Esophagus squamous epithelium (tissue), 4 donors: ENCODE data around the gene ITGB3.

Experiments used
- POLR2A ChIP-seq, 4 donors: fragments of 450-650 bp; IDR thresholded peaks; one replicate each; pipeline ENCODE4 v1.6.1; 2017; ENCODE audit warnings: antibody characterized with exemption in 4 of 4, mild to moderate bottlenecking in 4 of 4, moderate library complexity in 3 of 4
- TF ChIP-seq, protein P1 (sequence below), 6 experiments: fragments of 450-650 bp in 4 of 6; fragments of 200-600 bp in 2 of 6; sonication (generic) in 2 of 6; IDR thresholded peaks; one replicate each; pipeline ENCODE4 v1.5.1; 2016 to 2019; ENCODE audit warnings: antibody characterized with exemption in 6 of 6, mild to moderate bottlenecking in 4 of 6, moderate library complexity in 4 of 6

DNA sequence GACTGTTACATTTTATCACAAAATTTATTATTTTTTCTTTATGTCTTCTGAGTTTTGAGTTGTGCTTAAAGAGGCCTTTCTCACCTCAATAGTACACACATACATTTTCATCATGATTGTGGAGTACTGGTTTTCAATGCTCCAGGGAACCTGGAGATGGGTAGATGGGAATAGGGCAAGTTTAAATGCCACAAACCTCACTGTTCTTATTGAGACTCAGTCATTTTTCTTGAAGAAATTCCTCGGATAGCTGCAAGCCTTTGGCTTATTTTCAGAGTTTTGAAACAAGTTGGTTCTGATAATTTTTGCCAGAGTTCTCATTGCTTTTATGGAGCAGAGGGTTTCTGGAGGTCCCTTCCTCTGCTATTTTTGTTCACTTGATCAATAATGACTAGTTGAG, 105.0 kb downstream of the ITGB3 start:
- TF ChIP-seq, protein P1, sequence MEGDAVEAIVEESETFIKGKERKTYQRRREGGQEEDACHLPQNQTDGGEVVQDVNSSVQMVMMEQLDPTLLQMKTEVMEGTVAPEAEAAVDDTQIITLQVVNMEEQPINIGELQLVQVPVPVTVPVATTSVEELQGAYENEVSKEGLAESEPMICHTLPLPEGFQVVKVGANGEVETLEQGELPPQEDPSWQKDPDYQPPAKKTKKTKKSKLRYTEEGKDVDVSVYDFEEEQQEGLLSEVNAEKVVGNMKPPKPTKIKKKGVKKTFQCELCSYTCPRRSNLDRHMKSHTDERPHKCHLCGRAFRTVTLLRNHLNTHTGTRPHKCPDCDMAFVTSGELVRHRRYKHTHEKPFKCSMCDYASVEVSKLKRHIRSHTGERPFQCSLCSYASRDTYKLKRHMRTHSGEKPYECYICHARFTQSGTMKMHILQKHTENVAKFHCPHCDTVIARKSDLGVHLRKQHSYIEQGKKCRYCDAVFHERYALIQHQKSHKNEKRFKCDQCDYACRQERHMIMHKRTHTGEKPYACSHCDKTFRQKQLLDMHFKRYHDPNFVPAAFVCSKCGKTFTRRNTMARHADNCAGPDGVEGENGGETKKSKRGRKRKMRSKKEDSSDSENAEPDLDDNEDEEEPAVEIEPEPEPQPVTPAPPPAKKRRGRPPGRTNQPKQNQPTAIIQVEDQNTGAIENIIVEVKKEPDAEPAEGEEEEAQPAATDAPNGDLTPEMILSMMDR (IDR thresholded peaks at IDR 0.05), result no peak
- no peak for TF ChIP-seq POLR2A (IDR thresholded peaks at IDR 0.05)
